GM08714 (cell line): ENCODE data around the gene DOK4.

ENCODE experiments used
- H3K4me3 ChIP-seq: fragments of 200-500 bp; sonication (Bioruptor generic); 2 replicates; pipeline ENCODE4 v1.5.1; 2014; ENCODE audit warnings: mild to moderate bottlenecking, low read length, inconsistent platforms
- ZNF274 ChIP-seq: IDR thresholded peaks from 2 replicates; pipeline ENCODE4 v1.6.1; 2012; ENCODE audit warnings: mild to moderate bottlenecking, low read depth, low read length

Gene DOK4

DNA sequence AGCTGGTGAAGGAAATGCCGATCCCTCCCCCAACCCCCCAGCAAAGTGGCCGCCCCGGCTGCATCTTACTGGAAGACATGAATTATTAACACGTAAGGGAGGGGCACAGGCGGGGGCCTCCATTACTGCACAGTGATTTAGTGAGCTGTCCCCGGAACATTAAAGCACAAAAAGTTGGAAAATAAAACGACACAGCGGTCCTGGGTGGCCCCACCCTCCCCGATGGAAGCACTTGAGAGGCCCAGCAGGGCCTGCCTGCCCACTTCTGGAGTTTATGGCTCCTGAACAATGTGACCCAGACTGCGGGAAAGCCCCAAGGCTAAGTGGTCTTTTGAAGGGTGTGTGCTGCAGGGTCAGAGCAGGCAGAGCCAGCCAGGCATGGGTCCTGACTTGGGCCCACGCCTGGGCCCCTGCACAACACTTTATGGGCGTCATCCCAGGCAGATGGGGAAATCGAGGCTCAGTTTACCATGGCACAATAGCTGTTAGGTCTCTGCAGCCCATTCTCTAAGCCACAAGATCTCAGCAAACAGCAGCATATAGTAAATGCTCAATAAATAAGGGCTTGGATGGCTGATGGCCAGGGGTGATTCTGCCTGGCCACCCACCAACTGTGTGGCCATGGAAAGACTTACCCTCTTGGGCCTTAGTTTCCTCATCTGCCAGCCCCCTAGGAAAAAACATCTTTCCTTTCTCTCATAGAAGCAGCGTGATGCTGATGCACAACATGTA lies 27.2 kb upstream of the DOK4 start:
- H3K4me3 ChIP-seq: no peak overlapping the region
- TF ChIP-seq ZNF274: no peak

DNA sequence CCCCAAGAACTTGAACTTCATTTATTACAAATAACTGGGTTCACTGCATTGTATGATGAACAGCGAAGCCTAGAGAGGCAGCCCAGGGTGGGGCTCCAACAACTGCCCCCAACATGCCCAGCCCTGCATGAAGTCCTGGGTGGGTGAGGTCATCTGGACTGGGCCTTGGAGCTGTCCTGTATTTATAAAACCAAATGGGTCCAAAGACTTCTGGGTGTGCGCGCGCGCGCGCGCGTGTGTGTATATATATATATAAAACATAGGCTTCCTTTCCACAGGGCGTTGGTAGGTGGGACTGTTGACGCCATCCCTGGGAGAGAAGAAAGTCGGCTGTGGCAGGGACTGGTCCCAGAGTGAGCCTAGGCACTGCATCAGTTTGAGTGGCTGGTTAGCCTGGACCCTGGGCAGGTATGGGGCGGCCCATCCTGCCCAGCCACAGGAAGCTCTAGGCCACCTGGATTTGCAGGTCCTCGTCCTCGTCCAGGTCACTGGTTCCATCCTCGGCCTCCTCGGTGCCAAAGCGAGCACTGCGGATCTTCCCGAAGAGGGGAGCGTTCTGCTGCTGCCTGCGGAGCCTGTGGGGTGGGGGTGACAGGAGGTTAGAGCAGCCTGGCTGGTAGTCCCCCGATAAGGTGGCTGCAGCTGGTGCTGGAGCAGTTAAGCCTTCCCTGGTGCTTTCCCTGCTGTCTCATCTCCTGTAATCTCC lies 26.2 kb upstream of the DOK4 start:
- H3K4me3 ChIP-seq: no peak overlapping the region
- TF ChIP-seq ZNF274: no peak

DNA sequence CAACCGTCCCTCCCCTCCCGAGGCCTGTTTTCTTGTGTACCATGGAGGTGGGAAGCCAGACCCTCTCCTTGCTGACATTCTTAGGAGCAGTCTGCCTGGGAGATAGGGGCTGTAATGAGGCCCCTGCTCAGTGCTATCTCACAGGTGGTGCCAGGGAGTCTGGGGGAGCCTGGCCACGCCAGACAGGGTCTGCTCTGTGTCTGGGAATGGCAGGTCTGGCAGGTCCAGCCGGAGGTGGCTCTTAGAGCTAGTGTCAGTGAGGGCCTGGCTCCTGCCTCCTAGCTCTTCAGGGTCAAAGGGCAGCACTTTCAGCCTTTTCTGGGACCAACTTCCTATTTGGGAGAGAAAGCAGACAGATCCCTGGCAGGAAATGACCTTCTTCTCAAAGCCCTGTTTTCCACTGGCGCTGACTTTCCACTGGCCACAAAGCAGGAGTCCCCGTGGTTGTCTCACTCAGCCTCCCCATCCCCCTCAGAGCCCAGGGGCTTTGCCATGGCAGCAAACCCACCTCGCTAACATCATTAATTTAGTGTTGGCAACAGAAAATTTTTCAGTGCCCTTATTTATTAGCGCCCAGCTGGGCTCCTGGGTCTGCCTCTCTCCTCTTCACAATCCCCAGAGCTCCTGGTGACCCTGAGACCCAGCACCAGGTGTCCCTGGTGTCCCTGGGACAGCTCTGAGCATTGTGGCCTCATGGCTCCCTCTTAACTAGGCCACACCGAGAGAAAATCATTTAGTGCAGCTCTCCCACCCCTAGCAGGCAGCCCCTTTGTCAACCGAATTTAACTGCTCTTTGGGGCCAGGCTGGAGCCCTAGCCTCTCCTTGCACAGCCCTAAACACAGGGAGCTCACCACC lies 24.0 kb upstream of the DOK4 start:
- no peak overlapping the region for H3K4me3 ChIP-seq
- no peak for TF ChIP-seq ZNF274

DNA sequence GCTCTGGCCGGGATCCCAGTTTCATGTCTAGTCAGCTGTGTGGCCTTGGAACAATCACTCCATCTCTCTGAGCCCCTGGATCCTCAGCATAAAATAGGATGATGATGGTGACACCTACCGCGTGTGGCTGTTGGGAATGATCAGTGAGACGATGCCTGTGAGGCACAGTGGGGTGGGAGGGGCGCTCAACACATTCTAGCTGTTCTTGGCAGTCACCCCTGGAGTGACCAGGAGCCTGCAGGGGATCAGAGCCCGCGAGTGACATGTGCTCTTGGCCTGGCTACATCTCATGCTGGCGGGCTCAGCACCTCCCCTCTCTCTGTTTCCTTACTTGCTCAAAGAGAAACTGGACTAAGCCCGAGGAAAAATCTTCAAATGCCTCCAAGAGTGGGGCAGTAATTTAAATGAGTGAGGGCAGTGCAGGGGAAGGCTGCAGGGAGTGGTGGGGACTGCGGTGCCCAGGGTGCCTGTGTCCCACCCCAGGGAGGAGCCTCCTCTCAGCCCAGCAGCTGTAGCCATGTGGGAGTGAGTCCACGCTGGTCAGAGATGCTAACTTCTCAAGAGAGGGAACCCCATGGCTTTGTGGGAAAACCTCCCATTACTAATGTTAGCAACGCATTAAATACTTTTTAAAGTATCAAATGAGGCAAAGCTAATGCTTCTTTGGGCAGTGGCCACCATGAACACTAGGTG lies 23.1 kb upstream of the DOK4 start:
- TF ChIP-seq ZNF274: no peak
- H3K4me3 ChIP-seq: no peak overlapping the region

DNA sequence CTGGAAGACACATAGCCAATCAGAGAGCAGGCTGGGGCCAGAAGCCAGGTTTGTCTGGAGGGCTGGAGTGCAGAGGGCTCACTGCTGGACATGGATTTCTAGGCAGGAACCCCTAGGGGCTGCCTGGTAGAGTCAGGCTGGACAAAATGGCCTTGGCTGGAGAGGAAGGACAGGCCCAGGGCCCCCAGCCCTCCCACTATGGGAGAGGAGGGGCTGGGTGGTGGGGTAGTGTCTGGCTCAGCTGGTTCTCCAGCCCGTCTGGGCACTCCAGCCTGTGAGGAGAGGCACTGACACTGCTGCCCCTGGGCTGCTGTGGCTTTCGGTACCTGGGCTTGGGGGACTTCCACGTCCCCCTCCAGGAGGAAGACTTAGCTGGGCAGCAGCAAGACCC lies 21.7 kb upstream of the DOK4 start:
- TF ChIP-seq ZNF274: no peak
- H3K4me3 ChIP-seq: no peak overlapping the region

DNA sequence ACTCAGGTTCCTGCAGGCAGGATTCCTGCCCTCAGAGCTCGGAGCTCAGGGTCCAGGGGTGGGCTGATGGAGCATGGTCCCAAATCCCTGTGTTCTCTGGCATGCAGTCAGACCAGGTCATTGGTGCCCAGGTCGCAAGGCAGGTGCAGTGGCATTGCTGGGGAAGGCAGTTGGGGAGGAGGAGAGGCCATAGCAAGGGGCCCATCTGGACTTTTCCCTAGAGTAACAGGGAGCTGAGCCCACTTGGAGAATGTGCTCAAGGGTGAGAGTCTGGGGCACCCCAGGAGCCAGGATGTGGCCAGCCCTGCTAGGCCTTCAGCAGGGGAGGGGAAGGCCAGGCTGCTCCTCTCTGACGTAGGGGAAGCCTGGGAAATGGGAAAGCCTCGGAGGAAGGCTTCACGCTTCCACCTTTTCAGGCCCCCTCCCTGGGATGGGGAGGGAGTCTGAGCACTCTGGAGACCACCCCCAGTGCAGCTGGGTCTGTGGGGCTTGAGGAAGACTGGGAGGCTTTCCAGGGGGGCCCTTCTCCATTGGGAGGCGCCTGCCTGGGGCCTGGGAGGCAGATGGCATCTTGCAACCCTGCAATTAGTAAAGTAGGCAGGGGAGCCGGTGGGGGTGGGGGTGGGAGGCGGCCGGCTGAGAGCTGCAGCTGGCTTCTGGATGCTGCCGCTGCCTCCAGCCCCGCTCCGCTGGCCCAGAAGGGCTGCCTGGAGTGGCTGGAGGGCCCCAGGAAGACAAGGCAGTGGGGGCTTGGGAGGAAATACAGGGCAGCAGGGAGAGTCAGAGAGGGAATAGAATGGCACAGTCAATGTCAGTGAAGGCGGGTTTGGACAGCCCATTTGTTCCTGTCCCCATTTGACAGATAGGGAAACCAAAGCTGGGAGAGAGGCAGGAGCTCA lies 21.1 kb upstream of the DOK4 start:
- TF ChIP-seq ZNF274: no peak

DNA sequence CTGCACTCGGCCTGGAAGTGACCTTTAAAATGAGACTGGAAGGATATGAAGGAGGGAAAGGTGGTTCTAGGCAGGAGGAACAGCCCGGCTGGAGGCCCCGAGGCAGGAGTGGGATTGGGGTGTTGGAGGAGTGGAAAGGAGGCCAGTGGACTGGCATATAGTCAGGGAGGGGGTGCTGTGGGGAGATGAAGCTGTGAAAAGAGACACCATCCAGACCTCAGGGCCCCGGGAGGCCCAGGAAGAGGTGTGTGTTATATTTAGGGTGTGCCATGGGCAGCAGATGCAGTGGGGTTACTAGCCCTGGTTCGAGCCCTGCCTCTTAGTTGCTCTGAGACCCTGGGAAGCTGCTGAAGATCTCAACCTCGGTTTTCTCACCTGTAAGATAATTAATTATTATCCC lies 18.9 kb upstream of the DOK4 start:
- no peak overlapping the region for H3K4me3 ChIP-seq
- TF ChIP-seq ZNF274: no peak

More for the DNA sequence above, 21.1 kb upstream of the DOK4 start:
- H3K4me3 ChIP-seq: no peak overlapping the region

DNA sequence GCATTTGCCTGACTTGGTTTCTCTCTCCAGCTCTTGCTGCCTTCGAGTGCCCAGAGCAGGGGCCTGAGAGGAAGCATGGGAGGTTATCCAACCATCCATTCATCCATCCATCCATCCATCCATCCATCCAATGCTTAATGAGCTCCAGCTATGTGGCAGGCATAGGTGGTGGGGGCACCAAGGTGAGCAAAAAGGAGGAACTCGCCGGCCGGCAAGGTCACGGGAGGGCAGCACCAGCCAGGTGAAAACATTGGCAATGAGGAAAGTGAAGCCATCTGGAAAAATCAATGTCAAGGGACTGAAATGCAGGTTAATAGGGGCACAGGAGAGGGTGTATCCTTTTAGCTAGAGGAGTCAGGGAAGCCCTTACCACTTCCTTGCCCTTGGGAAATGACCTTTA lies 18.2 kb upstream of the DOK4 start:
- TF ChIP-seq ZNF274: no peak
- H3K4me3 ChIP-seq: no peak overlapping the region

DNA sequence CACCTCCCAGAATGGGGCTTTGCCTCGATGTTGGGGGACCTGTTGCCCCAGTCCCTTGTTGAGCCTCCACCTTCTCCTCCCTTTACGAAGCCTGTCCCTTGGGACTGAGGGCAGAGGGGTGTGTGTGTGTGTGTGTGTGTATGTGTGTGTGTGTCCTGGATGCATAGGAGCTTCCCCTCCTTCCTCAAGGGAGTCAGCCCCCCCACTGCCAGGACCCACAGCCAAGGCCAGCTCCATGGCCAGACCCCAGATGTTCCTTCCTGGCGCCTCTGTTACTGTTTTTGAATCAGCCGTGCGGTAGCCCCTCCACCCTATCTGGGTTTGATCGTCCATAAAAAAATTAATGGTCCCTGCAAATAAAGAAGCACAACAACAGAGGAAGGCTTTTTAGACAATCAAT lies 17.7 kb upstream of the DOK4 start:
- no peak overlapping the region for H3K4me3 ChIP-seq
- TF ChIP-seq ZNF274: no peak

DNA sequence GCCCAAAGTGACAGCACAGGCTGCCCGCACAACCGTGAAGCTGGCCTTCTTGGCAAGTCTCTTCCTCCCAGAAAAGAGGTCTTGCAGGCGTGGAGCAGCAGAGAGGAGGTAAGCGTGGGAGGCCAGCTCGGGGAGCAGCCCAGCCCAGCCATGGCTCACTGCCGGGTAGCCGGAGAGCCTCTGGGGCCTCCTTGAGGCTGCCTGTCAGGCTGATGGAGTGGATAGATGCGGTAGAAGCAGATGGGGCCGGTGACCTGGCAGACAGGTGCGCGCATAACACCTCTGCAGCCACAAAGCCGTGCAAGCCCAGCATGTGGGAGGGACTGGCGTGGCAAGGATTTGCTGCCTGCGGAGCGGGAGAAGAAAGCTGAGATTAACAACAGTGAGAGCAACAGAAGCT lies 17.1 kb upstream of the DOK4 start:
- no peak overlapping the region for H3K4me3 ChIP-seq
- no peak for TF ChIP-seq ZNF274

DNA sequence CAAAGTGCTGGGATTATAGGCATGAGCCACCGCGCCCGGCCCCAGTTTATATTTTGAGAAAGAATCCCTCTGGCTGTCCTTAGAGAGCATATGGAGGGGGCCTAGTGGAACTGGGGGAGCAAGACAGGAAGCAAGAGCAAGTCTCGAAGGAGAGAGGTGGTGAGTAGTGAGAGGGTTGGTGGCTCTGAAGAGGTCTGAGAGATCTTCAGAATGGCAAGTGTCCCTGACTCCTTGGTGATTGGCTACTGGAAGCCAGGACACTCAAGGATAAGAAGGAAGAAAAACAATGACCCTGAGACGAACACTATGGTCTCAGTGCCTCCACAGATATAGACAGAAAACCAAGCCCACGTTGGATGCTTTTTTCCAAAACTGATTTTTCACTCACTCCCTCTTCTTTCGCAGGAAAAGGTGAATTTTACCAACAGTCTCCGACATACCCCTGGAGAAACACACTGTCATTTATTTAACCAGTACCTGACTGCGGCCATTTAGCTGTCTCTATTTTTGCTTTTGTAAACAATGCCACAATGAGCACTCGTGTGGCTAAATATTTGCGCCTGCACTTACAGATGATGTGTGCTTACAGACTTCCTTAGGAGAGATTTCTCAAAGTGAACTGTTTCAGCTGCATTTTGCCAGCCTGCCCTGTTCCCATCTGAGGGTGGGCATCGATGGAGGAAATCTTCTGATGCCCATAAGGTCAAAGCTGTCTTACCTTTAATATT lies 15.9 kb upstream of the DOK4 start:
- TF ChIP-seq ZNF274: no peak

DNA sequence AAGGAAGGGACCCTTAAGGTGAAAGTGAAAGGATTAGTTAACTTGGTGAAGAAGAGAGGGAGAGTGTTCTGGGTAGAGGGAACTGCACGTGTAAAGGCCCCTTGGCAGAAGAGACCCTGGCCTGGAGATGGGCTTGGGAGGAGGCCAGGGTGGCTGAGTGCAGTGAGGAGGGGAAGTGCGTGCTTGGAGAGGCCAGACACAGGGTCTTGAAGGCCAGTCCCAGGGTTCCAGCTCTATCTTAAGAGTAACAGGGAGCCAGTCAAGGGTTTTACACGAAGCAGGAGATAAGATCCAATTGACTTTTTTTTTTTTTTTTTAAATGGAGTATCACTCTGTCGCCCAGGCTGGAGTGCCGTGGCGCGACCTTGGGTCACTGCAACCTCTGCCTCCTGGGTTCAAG lies 15.2 kb upstream of the DOK4 start:
- no peak overlapping the region for H3K4me3 ChIP-seq
- no peak for TF ChIP-seq ZNF274

More for the DNA sequence above, 15.9 kb upstream of the DOK4 start:
- H3K4me3 ChIP-seq: no peak overlapping the region
